Measurements from ENCODE around the gene KRT31.

DNA sequence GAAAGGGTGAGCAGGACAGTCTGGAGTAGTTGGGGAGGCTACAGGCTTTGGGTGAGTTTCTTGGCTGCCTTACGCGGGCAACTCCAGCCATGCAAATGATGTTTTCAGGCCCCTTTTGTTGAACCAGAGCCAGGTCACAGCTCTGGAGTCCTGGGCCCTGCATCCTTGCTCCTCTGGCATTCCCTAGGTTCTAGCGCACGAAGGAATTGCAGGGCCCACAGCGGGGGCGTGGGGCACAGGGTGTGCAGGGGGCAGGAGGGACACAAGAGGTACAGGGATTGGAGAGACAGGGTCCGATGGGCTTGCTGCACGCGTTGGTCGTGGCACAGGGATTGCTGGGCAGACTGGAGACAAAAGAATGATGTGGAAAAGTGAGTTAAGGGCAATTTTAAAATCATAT lies 3.6 kb downstream of the KRT31 start:
- TF ChIP-seq, protein P1, sequence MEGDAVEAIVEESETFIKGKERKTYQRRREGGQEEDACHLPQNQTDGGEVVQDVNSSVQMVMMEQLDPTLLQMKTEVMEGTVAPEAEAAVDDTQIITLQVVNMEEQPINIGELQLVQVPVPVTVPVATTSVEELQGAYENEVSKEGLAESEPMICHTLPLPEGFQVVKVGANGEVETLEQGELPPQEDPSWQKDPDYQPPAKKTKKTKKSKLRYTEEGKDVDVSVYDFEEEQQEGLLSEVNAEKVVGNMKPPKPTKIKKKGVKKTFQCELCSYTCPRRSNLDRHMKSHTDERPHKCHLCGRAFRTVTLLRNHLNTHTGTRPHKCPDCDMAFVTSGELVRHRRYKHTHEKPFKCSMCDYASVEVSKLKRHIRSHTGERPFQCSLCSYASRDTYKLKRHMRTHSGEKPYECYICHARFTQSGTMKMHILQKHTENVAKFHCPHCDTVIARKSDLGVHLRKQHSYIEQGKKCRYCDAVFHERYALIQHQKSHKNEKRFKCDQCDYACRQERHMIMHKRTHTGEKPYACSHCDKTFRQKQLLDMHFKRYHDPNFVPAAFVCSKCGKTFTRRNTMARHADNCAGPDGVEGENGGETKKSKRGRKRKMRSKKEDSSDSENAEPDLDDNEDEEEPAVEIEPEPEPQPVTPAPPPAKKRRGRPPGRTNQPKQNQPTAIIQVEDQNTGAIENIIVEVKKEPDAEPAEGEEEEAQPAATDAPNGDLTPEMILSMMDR (conservative IDR thresholded peaks at IDR 0.05) = no peak
- no peak for TF ChIP-seq ZFX (IDR thresholded peaks at IDR 0.05)
